Esophagus muscularis mucosa (tissue), 4 donors: Measurements from ENCODE around the gene RPL34. TPM values are rescaled to one million over a fixed set of nuclear protein-coding genes. Genes with fewer than 3 reads are reported as not detected.

Experiments used
- DNase-seq: peaks from one replicate; pipeline ENCODE4 v3.0.0-alpha.2; 2017; ENCODE audit errors: extremely low spot score
- H3K27ac ChIP-seq, 4 donors: fragments of 200-600 bp; sonication (generic); replicated peaks in 1 of 4; 1 replicate in 3 of 4; 2 replicates in 1 of 4; pipeline ENCODE4 v1.5.1; 2016 to 2019; ENCODE audit warnings: mild to moderate bottlenecking in 1 of 4
- H3K27me3 ChIP-seq, 4 donors: fragments of 200-600 bp; sonication (generic); one replicate each; pipeline versions ENCODE4 v1.5.1 to v1.6.0; 2016 to 2019
- H3K36me3 ChIP-seq, 4 donors: fragments of 200-600 bp; sonication (generic); one replicate each; pipeline ENCODE4 v1.5.1; 2016 to 2019
- H3K4me1 ChIP-seq, 4 donors: fragments of 200-600 bp; sonication (generic); one replicate each; pipeline ENCODE4 v1.5.1; 2016 to 2019
- H3K4me3 ChIP-seq, 4 donors: fragments of 200-600 bp; sonication (generic); 1 replicate in 2 of 4; 2 replicates in 2 of 4; pipeline ENCODE4 v1.5.1; 2016 to 2019; ENCODE audit warnings: mild to moderate bottlenecking in 4 of 4, moderate library complexity in 1 of 4
- H3K9me3 ChIP-seq, 4 donors: fragments of 200-600 bp; sonication (generic); 1 replicate in 3 of 4; 2 replicates in 1 of 4; pipeline ENCODE4 v1.5.1; 2016 to 2019
- CTCF ChIP-seq, 3 experiments: fragments of 200-600 bp in 2 of 3; fragments of 450-650 bp in 1 of 3; sonication (generic) in 2 of 3; IDR thresholded peaks; one replicate each; pipeline ENCODE4 v1.5.1; 2017 to 2019; ENCODE audit warnings: antibody characterized with exemption in 3 of 3, mild to moderate bottlenecking in 2 of 3, moderate library complexity in 1 of 3
- EP300 ChIP-seq: sonication (generic); formaldehyde crosslinking; IDR thresholded peaks from one replicate; pipeline ENCODE4 v1.6.1; 2017; ENCODE audit warnings: antibody characterized with exemption
- POLR2A ChIP-seq: fragments of 450-650 bp; IDR thresholded peaks from one replicate; pipeline ENCODE4 v1.6.1; 2017; ENCODE audit warnings: antibody characterized with exemption, moderate library complexity, mild to moderate bottlenecking, low read depth
- POLR2AphosphoS5 ChIP-seq, 2 donors: sonication (generic); formaldehyde crosslinking; IDR thresholded peaks; one replicate each; pipeline ENCODE4 v1.6.1; 2017; ENCODE audit warnings: antibody characterized with exemption in 2 of 2
- WGBS: methylation state at CpG from one replicate; pipeline ENCODE4 v1.1.5; 2018; 5-methylcytosine and 5-hydroxymethylcytosine counted together
- intact Hi-C: fragments of 100-400 bp; cut with DNase I; formaldehyde crosslinking; loops from one replicate; pipeline ENCODE4 v1.15.1; 2023
- total RNA-seq, 4 donors: library from RNA; depleted of rRNA; stranded (reverse); fragments of >200 nt; gene quantifications; one replicate each; pipeline versions ENCODE4 v1.1.0 to v1.2.1, GENCODE V29; 2016

The RPL34 gene
- total RNA-seq, 4 donors from 2014 or later = 578 to 1,199 (median 854) TPM

- no peak overlapping the region for H3K27ac ChIP-seq
- peaks cover 0 to 8% (median 3%) of the 10 kb centered on the region in 4 donors for H3K36me3 ChIP-seq
- H3K27me3 ChIP-seq = no peaks in the 10 kb centered on the region
- no peak for TF ChIP-seq POLR2AphosphoS5 (IDR thresholded peaks at IDR 0.05)
- TF ChIP-seq EP300 = no peak
- no peak for TF ChIP-seq POLR2A
- no peak for TF ChIP-seq CTCF (IDR thresholded peaks at IDR 0.05)
- WGBS = 93% methylated on average over 1 of the region's 1 CpG
- intact Hi-C loops = no loop called here
- H3K4me3 ChIP-seq = no peak overlapping the region
- H3K4me1 ChIP-seq = no peaks in the 10 kb centered on the region
- no peaks in the 10 kb centered on the region for H3K9me3 ChIP-seq
- no peak for DNase-seq
Measured at GRCh38 chr4:108596344-108596743, 24.0 kb upstream of the RPL34 start.

GRCh38 chr4:108601106-108601505 is 19.3 kb upstream of the RPL34 start:
- no peaks in the 10 kb centered on the region for H3K4me1 ChIP-seq
- TF ChIP-seq EP300 (no peak), CTCF (IDR thresholded peaks at IDR 0.05) (no peak), POLR2AphosphoS5 (IDR thresholded peaks at IDR 0.05) (no peak), POLR2A (no peak)
- H3K4me3 ChIP-seq = no peak overlapping the region
- intact Hi-C loops = no loop called here
- no peak overlapping the region for H3K27ac ChIP-seq
- H3K36me3 ChIP-seq = no peaks in the 10 kb centered on the region
- no peak for DNase-seq
- WGBS = 84% methylated on average over 3 of the region's 3 CpGs
- no peaks in the 10 kb centered on the region for H3K27me3 ChIP-seq
- no peaks in the 10 kb centered on the region for H3K9me3 ChIP-seq

- Histone ChIP-seq H3K27me3 (no peaks in the 10 kb centered on the region), H3K36me3 (no peaks in the 10 kb centered on the region), H3K4me3 (no peak overlapping the region), H3K27ac (no peak overlapping the region), H3K4me1 (no peaks in the 10 kb centered on the region), H3K9me3 (peaks cover 0 to 4% (median 0%) of the 10 kb centered on the region in 4 donors)
- intact Hi-C loops = no loop called here
- DNase-seq = no peak
- 83% methylated on average over 1 of the region's 1 CpG for WGBS
- no peak for TF ChIP-seq POLR2A
- TF ChIP-seq CTCF (IDR thresholded peaks at IDR 0.05) = no peak
- TF ChIP-seq POLR2AphosphoS5 (IDR thresholded peaks at IDR 0.05) = no peak
- no peak for TF ChIP-seq EP300
Measured at GRCh38 chr4:108601532-108601931, 18.8 kb upstream of the RPL34 start.

- Histone ChIP-seq H3K27me3 (no peaks in the 10 kb centered on the region), H3K27ac (no peak overlapping the region), H3K36me3 (no peaks in the 10 kb centered on the region), H3K4me1 (no peaks in the 10 kb centered on the region), H3K9me3 (peaks cover 0 to 4% (median 0%) of the 10 kb centered on the region in 4 donors), H3K4me3 (no peak overlapping the region)
- WGBS = 80% methylated on average over 3 of the region's 3 CpGs
- intact Hi-C loops = no loop called here
- TF ChIP-seq EP300 (no peak), POLR2AphosphoS5 (IDR thresholded peaks at IDR 0.05) (no peak), POLR2A (no peak), CTCF (IDR thresholded peaks at IDR 0.05) (no peak)
- no peak for DNase-seq
Measured at GRCh38 chr4:108602163-108602562, 18.2 kb upstream of the RPL34 start.
